Fibroblast of the aortic adventitia (primary cell): ENCODE results near the gene CASP10. TPM values are rescaled to one million over a fixed set of nuclear protein-coding genes. Genes with fewer than 3 reads are reported as not detected.
"Not testable (repeated sequence)": the region's sequence is repeated elsewhere in the genome, so short reads cannot be mapped to it uniquely, and the experiment has no call there.

Experiments used
- DNase-seq: peaks from one replicate; pipeline ENCODE4 v3.0.0-alpha.2; 2010; ENCODE audit warnings: low read depth
- H3K4me3 ChIP-seq: 2 replicates; pipeline ENCODE4 v1.5.1; 2011; ENCODE audit warnings: low read depth, mild to moderate bottlenecking, control low read depth, low read length, moderate library complexity
- total RNA-seq: library from RNA; depleted of rRNA; stranded (reverse); fragments of >200 nt; gene quantifications from 2 replicates; pipeline ENCODE4 v1.2.3, GENCODE V29; 2012; ENCODE audit warnings: low replicate concordance
- TF ChIP-seq, protein P1 (sequence below): IDR thresholded peaks from 2 replicates; pipeline ENCODE4 v1.5.1; 2011; ENCODE audit warnings: mild to moderate bottlenecking, low read length, control low read depth, inconsistent platforms; ENCODE audit not compliant: insufficient read depth

The CASP10 gene
- total RNA-seq, 1 donor: 9.1 TPM

DNA sequence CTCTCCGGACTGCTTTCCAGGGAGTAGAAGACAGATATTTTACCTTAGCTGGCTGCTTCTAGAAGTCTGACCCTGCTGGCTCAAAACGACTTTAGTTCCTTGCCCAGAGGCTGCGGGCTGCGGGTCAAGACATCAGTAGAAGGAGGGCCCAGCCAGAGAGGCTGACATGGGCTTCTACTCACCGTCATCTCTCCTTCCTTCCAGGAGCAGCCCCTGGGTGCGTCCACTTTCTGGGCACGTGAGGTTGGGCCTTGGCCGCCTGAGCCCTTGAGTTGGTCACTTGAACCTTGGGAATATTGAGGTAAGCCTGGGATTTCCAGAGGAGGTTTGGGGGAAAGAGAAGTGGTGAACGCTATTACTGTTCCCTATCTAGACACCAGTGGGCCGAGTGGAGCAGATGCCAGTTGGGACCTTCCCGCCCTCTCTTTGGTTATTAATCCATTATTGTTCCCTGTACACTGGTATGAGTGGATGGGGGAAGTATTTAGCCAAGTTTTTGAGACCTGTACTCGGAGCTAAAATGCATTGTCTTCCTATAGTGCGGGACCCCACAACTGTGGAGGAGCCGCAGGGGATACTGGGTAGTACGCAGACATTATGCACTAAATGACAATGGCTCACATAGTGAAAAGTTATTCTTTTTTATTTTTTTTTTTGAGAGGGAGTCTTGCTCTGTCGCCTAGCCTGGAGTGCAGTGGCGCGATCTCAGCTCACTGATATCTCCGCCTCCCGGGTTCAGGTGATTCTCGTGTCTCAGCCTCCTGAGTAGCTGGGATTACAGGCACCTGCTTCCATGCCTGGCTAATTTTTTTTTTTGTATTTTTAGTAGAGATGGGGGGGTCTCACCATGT is 51.1 kb downstream of the CASP10 start:
- no peak for DNase-seq
- TF ChIP-seq, protein P1, sequence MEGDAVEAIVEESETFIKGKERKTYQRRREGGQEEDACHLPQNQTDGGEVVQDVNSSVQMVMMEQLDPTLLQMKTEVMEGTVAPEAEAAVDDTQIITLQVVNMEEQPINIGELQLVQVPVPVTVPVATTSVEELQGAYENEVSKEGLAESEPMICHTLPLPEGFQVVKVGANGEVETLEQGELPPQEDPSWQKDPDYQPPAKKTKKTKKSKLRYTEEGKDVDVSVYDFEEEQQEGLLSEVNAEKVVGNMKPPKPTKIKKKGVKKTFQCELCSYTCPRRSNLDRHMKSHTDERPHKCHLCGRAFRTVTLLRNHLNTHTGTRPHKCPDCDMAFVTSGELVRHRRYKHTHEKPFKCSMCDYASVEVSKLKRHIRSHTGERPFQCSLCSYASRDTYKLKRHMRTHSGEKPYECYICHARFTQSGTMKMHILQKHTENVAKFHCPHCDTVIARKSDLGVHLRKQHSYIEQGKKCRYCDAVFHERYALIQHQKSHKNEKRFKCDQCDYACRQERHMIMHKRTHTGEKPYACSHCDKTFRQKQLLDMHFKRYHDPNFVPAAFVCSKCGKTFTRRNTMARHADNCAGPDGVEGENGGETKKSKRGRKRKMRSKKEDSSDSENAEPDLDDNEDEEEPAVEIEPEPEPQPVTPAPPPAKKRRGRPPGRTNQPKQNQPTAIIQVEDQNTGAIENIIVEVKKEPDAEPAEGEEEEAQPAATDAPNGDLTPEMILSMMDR: no peak

DNA sequence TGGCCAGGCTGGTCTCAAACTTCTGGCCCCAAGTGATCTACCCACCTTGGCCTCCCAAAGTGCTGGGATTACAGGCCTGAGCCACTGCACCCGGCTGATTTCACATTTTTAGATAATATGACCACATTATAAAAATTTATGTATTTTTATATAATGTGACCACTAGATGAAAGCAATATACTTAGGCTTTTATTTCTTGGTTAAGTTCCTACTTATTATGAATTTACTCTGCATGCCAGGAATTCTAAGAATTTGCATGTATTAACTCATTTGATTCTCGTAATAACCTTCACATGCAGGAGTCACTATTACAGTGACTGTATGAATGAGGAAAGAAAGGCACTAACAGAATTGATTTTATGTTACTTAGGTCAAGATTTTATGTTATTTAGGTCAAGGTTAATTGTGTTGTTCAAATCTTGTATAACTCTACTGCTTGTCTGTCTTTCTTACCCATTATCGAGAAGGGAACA is 51.8 kb downstream of the CASP10 start:
- no peak overlapping the region for H3K4me3 ChIP-seq
- TF ChIP-seq, protein P1: no peak
- DNase-seq: peak; percentile 35

More for the DNA sequence above, 51.1 kb downstream of the CASP10 start:
- no peak overlapping the region for H3K4me3 ChIP-seq

DNA sequence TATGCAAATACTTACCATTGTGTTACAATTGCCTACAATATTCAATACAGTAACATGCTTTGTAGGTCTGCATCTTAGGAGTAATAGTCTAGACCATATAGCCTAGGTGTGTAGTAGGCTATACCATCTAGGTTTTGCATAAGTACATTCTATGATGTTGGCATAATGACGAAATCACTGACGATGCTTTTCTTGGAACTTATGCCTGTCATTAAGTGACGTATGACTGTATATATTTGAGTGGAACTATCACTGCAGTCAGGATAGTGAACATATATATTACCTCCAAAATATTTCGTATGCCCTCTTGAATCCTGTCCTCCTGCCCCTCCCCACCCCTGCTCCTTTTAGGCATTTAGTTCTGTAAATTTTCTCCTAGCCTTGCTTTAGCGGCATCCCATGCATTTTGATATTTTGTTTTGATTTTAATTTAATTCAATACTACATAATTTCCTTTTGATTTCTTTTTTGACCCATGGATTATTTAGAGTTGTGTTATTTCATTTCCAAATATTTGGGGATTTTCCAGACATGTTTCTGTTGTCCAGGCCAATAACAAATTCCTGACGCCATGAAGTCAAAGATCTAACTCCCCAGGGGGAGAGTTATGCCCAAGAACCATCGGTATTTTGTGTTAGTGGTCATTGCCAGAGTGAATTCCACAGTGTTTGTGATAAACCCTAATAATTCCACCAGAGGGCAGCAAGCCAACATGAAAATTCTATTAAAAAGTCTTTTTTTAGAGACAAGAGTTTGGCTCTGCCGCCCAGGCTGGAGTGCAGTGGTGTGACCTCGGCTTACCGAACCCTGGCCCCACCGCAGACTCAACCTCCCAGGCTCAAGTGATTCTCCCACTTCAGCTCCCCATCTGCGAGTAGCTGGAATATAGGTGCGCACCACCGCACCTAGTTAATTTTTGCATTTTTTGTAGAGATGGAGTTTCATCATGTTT is 53.2 kb downstream of the CASP10 start:
- peak; percentile 97 for DNase-seq
- TF ChIP-seq, protein P1: peak; percentile 50
- no peak overlapping the region for H3K4me3 ChIP-seq

DNA sequence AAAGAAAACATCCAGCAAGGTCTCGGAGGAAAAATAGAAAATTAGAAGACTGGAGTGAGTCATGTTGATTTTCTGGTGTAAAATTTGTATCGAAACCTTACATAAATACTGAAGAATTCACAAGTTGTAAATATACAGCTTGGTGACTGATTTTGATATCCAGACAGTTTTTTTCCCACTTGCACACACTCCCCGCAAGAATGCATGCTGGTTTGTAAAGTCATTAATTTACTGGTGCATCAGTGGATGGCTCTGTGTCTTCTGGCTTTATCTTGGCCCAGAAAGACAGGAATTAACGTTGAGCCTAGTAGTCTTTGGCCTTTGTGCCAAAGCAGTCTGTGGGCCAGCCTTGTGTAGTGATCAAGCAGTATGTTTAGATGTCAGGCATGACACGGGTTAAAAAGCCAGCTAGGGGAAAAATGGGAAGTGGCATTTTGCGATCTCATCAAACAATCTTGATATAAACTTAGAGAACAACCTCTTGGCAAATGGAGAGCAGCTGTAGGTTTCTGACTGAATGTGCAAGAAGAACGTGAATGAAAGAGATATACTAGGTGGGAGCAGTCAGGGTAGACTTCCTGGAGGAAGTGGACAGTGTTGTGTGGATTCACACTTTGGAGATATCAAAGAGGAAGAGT is 54.7 kb downstream of the CASP10 start:
- no peak for DNase-seq
- no peak overlapping the region for H3K4me3 ChIP-seq

DNA sequence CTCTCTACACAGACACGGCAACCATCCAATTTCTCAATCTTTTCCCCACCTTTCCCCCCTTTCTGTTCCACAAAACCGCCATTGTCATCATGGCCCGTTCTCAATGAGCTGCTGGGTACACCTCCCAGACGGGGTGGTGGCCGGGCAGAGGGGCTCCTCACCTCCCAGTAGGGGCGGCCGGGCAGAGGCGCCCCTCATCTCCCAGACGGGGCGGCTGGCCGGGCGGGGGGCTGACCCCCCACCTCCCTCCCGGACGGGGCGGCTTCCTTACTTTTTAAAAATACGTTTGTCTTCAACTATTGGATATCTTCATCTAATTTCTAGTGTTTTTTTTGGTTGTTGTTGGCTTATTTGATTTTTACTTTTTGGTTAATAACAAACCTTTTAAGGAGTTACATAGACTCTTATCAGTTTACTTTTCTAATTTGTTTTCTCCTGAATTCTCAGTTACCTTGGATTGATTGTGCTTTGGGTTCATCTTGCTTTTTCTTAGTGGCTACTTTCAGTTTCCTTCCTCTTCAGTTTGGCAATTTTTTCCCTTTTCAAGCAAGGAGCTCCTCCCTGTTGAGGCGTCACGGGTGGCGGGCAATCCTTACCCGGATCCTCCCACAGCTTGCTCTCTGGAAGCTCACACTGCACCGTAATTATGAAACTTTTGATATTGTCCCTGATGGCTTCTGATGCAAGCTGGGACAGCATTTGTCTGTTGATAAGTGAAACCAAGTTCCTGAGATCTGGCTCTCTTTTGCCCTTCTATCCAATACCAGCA is 56.4 kb downstream of the CASP10 start:
- DNase-seq: peak; percentile 77
- H3K4me3 ChIP-seq: not testable (repeated sequence)

More for the DNA sequence above, 54.7 kb downstream of the CASP10 start:
- TF ChIP-seq, protein P1: no peak

DNA sequence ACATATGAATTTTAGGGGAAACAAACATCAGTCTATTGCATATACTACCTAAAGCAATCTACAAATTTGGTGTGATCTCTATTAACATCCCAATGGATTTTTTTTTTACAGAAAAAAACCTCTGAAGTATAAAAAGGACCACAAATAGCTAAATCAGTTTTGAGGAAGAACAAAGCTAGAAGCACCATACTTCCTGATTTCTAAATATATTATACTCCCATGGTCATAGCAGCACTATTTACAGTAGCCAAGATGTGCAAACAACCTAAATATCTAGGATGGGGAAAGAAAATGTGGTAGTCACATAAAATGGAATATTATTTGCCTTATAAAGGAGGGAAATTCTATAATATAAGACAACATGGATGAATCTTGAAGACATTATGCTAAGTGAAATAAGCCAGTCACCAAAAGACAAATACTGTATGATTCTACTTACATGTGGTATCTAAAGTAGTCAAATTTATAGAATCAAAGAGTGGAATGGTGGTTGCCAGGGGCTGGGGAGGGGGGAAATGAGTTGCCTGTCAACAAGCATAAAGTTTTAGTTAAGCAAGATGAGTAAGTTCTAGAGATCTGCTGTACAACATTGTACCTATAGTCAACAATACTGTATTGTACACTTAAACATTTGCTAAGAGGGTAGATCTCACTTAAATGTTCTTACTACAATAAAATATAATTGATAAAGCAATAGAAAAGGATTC is 59.8 kb downstream of the CASP10 start:
- H3K4me3 ChIP-seq: no peak overlapping the region
- DNase-seq: no peak
- TF ChIP-seq, protein P1: no peak
